ENCODE data around the gene HSPA12B.
"Not testable (repeated sequence)": the region's sequence is repeated elsewhere in the genome, so short reads cannot be mapped to it uniquely, and the experiment has no call there.

The HSPA12B gene

DNA sequence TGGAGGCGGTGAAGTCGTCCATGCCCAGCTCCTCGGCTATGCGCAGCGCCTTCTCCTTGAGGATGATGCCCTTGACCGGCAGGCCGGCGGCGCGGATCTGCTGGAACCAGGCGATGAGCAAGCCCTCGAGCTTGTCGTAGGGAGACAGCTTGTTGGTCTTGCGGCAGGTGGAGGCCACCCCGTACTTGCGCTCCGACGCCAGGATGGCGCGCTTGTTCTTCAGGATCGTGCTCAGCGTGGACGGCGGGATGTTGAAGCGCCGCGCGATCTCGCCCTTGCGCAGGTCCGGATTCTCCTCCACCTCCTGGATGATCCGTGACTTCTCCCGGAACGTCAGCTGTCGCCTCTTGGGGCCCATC is 53.6 kb downstream of the HSPA12B start:
- Histone ChIP-seq H3K4me1 (ENCODE audit: control insufficient read depth, insufficient read depth, low read length) (peaks cover 8% of the 10 kb centered on the region), H3K9me3 (ENCODE audit: control insufficient read depth, low read length) (no peaks in the 10 kb centered on the region), H3K27ac (ENCODE audit: insufficient read depth, low read depth, low read length, poor library complexity, severe bottlenecking) (no peak overlapping the region), H3K36me3 (ENCODE audit: control insufficient read depth, insufficient read depth, low read length) (no peaks in the 10 kb centered on the region), H3K4me3 (ENCODE audit: insufficient read depth, low read depth, low read length) (peak overlapping the region; percentile 58), H3K27me3 (ENCODE audit: control insufficient read depth, insufficient read depth, low read length, poor library complexity, severe bottlenecking) (peaks cover 24% of the 10 kb centered on the region)
- 7 to 8% methylated on average over 35 of the region's 35 CpGs for WGBS, 2 experiments

GRCh38 chr20:3786665-3787323 is 54.3 kb downstream of the HSPA12B start, which contains the start of gene CENPB:
Gene CENPB, minus strand, starts transcription at chr20:3786740. Its CDS starts 257 bp downstream, at chr20:3786483.
- peak within 1 kb of the TSS; percentile 58 for H3K4me3 ChIP-seq (ENCODE audit: insufficient read depth, low read depth, low read length)
- H3K36me3 ChIP-seq (ENCODE audit: control insufficient read depth, insufficient read depth, low read length), result no peaks in the 10 kb centered on the region
- H3K9me3 ChIP-seq (ENCODE audit: control insufficient read depth, low read length), result no peaks in the 10 kb centered on the region
- H3K27me3 ChIP-seq (ENCODE audit: control insufficient read depth, insufficient read depth, low read length, poor library complexity, severe bottlenecking), result peaks cover 23% of the 10 kb centered on the region
- WGBS, 2 experiments, result 4% methylated on average over 70 of the region's 70 CpGs
- peaks cover 8% of the 10 kb centered on the region for H3K4me1 ChIP-seq (ENCODE audit: control insufficient read depth, insufficient read depth, low read length)
- H3K27ac ChIP-seq (ENCODE audit: insufficient read depth, low read depth, low read length, poor library complexity, severe bottlenecking), result no peak within 1 kb of the TSS

DNA sequence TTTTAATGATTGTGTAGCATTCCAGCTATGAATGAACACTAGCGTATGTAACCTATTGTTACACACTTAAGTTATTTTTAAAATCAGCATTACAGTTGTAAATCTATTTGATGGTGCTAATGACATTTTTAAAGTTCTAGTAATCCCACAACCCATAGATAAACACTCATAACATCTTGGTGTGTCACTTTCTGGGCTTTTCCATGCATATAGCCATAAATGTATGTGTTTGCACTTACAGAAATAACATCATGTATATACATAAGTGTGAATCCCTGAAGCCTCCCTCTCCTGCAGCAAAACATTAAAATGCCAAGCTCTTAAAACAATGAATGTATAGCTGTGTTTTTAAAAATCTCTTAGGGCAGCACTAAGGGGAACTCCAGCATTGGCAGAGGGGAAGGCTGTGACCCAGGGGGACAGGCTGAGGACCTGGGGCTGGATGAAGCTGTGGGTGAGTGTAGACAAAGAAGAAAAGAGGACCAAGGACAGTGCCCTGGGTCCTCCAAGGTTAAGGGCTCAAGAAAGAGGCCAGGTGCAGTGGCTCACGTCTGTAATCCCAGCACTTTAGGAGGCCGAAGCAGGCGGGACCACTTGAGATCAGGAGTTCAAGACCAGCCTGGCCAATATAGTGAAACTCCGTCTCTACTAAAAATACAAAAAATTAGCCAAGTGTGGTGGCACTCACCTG is 55.0 kb downstream of the HSPA12B start:
- H3K9me3 ChIP-seq (ENCODE audit: control insufficient read depth, low read length), result no peaks in the 10 kb centered on the region
- peaks cover 23% of the 10 kb centered on the region for H3K27me3 ChIP-seq (ENCODE audit: control insufficient read depth, insufficient read depth, low read length, poor library complexity, severe bottlenecking)
- no peak overlapping the region for H3K27ac ChIP-seq (ENCODE audit: insufficient read depth, low read depth, low read length, poor library complexity, severe bottlenecking)
- WGBS, 2 experiments, result 84 to 85% methylated on average over 4 to 5 of the region's 5 CpGs
- no peak overlapping the region for H3K4me3 ChIP-seq (ENCODE audit: insufficient read depth, low read depth, low read length)
- H3K4me1 ChIP-seq (ENCODE audit: control insufficient read depth, insufficient read depth, low read length), result peaks cover 8% of the 10 kb centered on the region
- no peaks in the 10 kb centered on the region for H3K36me3 ChIP-seq (ENCODE audit: control insufficient read depth, insufficient read depth, low read length)

GRCh38 chr20:3788685-3789155 is 56.2 kb downstream of the HSPA12B start:
- H3K36me3 ChIP-seq (ENCODE audit: control insufficient read depth, insufficient read depth, low read length), result no peaks in the 10 kb centered on the region
- H3K4me3 ChIP-seq (ENCODE audit: insufficient read depth, low read depth, low read length), result no peak overlapping the region
- no peak overlapping the region for H3K27ac ChIP-seq (ENCODE audit: insufficient read depth, low read depth, low read length, poor library complexity, severe bottlenecking)
- H3K27me3 ChIP-seq (ENCODE audit: control insufficient read depth, insufficient read depth, low read length, poor library complexity, severe bottlenecking), result peaks cover 23% of the 10 kb centered on the region
- H3K9me3 ChIP-seq (ENCODE audit: control insufficient read depth, low read length), result no peaks in the 10 kb centered on the region
- whole genome bisulfite sequencing, 2 experiments, result 67 to 69% methylated on average over 4 of the region's 4 CpGs
- H3K4me1 ChIP-seq (ENCODE audit: control insufficient read depth, insufficient read depth, low read length), result peaks cover 8% of the 10 kb centered on the region

DNA sequence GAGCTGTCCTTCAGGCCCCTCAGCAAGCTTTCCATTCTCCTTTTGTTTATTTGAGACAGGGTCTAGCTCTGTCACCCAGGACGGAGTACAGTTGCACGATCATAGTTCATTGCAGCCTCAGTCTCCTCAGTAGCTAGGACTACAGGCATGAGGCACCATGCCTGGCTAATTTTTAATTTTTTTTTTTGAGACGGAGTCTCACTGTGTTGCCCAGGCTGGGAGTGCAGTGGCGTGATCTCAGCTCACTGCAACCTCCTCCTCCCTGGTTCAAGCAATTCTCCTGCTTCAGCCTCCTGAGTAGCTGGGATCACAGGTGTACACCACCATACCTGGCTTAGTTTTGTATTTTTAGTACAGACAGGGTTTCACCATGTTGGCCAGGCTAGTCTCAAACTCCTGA is 56.7 kb downstream of the HSPA12B start:
- H3K9me3 ChIP-seq (ENCODE audit: control insufficient read depth, low read length); H3K36me3 ChIP-seq (ENCODE audit: control insufficient read depth, insufficient read depth, low read length); H3K27ac ChIP-seq (ENCODE audit: insufficient read depth, low read depth, low read length, poor library complexity, severe bottlenecking); H3K4me3 ChIP-seq (ENCODE audit: insufficient read depth, low read depth, low read length); H3K4me1 ChIP-seq (ENCODE audit: control insufficient read depth, insufficient read depth, low read length): not testable (repeated sequence)
- peaks cover 23% of the 10 kb centered on the region for H3K27me3 ChIP-seq (ENCODE audit: control insufficient read depth, insufficient read depth, low read length, poor library complexity, severe bottlenecking)
- 90 to 93% methylated on average over 4 of the region's 4 CpGs for WGBS, 2 experiments

DNA sequence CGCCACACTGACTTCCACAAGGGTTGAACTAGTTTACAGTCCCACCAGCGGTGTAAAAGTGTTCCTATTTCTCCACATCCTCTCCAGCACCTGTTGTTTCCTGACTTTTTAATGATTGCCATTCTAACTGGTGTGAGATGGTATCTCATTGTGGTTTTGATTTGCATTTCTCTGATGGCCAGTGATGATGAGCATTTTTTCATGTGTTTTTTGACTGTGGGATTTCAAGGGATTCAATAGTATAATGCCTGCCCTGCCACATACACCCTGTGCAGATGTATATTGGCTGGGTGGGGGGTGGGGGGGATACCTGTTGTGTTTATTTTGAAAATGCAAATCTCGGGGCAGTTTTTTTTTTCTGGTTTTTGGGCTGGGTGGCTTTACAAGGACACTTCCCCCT is 61.7 kb downstream of the HSPA12B start:
- 71 to 88% methylated on average over 1 of the region's 3 CpGs for WGBS, 2 experiments
- H3K36me3 ChIP-seq (ENCODE audit: control insufficient read depth, insufficient read depth, low read length); H3K9me3 ChIP-seq (ENCODE audit: control insufficient read depth, low read length); H3K4me3 ChIP-seq (ENCODE audit: insufficient read depth, low read depth, low read length); H3K4me1 ChIP-seq (ENCODE audit: control insufficient read depth, insufficient read depth, low read length); H3K27ac ChIP-seq (ENCODE audit: insufficient read depth, low read depth, low read length, poor library complexity, severe bottlenecking): not testable (repeated sequence)
- H3K27me3 ChIP-seq (ENCODE audit: control insufficient read depth, insufficient read depth, low read length, poor library complexity, severe bottlenecking), result peaks cover 30% of the 10 kb centered on the region

GRCh38 chr20:3794701-3795420 is 62.4 kb downstream of the HSPA12B start:
- Histone ChIP-seq H3K27me3 (ENCODE audit: control insufficient read depth, insufficient read depth, low read length, poor library complexity, severe bottlenecking) (peaks cover 30% of the 10 kb centered on the region), H3K36me3 (ENCODE audit: control insufficient read depth, insufficient read depth, low read length) (no peaks in the 10 kb centered on the region), H3K9me3 (ENCODE audit: control insufficient read depth, low read length) (no peaks in the 10 kb centered on the region), H3K27ac (ENCODE audit: insufficient read depth, low read depth, low read length, poor library complexity, severe bottlenecking) (no peak overlapping the region), H3K4me1 (ENCODE audit: control insufficient read depth, insufficient read depth, low read length) (peaks cover 11% of the 10 kb centered on the region), H3K4me3 (ENCODE audit: insufficient read depth, low read depth, low read length) (no peak overlapping the region)
- 88 to 91% methylated on average over 25 of the region's 25 CpGs for WGBS, 2 experiments

GRCh38 chr20:3795511-3796468 is 63.3 kb downstream of the HSPA12B start, which contains the start of gene CDC25B:
Gene CDC25B, plus strand, starts transcription at chr20:3796310. Its CDS starts 222 bp downstream, at chr20:3796532.
- WGBS, 2 experiments, result 3 to 4% methylated on average over 61 to 64 of the region's 69 CpGs
- Histone ChIP-seq H3K27me3 (ENCODE audit: control insufficient read depth, insufficient read depth, low read length, poor library complexity, severe bottlenecking) (peaks cover 30% of the 10 kb centered on the region), H3K27ac (ENCODE audit: insufficient read depth, low read depth, low read length, poor library complexity, severe bottlenecking) (no peak within 1 kb of the TSS), H3K4me1 (ENCODE audit: control insufficient read depth, insufficient read depth, low read length) (peaks cover 20% of the 10 kb centered on the region), H3K36me3 (ENCODE audit: control insufficient read depth, insufficient read depth, low read length) (no peaks in the 10 kb centered on the region), H3K4me3 (ENCODE audit: insufficient read depth, low read depth, low read length) (peak within 1 kb of the TSS; percentile 52), H3K9me3 (ENCODE audit: control insufficient read depth, low read length) (no peaks in the 10 kb centered on the region)

GRCh38 chr20:3796477-3797225 is 64.2 kb downstream of the HSPA12B start:
- no peak overlapping the region for H3K27ac ChIP-seq (ENCODE audit: insufficient read depth, low read depth, low read length, poor library complexity, severe bottlenecking)
- WGBS, 2 experiments, result 12% methylated on average over 33 of the region's 33 CpGs

More at GRCh38 chr20:3796477-3797225, 64.2 kb downstream of the HSPA12B start:
- Histone ChIP-seq H3K27me3 (ENCODE audit: control insufficient read depth, insufficient read depth, low read length, poor library complexity, severe bottlenecking) (peaks cover 30% of the 10 kb centered on the region), H3K4me3 (ENCODE audit: insufficient read depth, low read depth, low read length) (peak overlapping the region; percentile 52), H3K9me3 (ENCODE audit: control insufficient read depth, low read length) (no peaks in the 10 kb centered on the region), H3K36me3 (ENCODE audit: control insufficient read depth, insufficient read depth, low read length) (peaks cover 4% of the 10 kb centered on the region), H3K4me1 (ENCODE audit: control insufficient read depth, insufficient read depth, low read length) (peaks cover 21% of the 10 kb centered on the region)
